ENCODE results near the gene IL1RL1. TPM values are rescaled to one million over a fixed set of nuclear protein-coding genes. Genes with fewer than 3 reads are reported as not detected.

The IL1RL1 gene
- polyA plus RNA-seq, 3 donors, result 0.54 to 1.8 (median 0.58) TPM

DNA sequence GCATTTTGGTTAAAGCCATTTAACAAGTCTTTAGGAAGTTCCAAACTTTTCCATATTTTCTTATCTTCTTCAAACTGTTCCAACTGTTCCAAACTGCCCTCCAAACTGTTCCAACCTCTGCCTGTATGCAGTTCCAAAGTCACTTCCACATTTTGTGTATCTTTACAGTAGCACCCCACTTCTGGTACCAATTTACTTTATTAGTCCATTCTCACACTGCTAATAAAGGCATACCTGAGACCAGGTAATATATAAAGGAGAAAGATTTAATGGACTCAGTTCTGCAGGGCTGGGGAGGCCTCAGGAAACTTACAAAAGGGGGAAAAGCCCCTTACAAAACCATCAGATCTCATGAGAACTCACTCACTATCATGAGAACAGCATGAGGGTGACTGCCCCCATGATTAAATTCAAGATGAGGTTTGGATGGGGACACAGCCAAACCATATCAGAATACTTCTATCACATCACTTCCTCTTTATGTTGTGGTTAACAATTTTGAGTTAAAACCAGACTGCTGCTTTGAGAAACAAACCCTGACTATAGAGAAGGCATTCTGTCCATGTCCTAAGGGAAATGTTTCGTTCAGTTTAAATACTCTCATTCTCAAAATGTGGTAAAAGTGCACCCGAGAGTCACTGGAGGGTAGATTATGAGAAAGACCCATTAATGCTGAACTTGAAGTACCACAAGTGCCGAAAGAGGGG is 55.2 kb downstream of the IL1RL1 start:
- no peak for DNase-seq (ENCODE audit: low read depth in 3 of 3, low spot score in 2 of 3)

DNA sequence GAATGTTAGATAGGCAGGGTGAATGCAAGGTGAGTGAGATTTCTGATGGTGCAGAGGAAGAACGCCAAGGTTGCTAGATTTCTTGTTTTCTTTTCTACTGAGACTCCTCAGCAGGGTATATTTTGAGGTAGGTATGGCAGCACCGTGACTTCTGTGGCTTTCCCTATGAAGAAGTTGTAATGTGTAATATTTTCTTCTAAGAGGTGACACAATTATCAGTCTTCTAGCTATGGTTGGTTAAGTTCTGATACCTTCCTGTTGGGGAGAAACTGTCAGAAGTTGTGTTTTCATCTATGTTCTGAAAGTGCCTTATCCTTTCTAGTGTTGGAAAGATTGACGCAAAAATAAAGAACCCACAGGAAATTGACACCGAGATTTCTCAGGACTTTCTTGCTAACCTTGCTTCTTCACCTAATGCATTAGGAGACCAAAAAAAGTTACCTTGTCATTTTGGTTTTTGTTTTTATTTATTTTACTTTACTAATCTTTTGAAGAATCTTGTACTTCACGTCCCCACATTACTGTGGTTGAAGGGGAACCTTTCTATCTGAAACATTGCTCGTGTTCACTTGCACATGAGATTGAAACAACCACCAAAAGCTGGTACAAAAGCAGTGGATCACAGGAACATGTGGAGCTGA is 56.1 kb downstream of the IL1RL1 start:
- DNase-seq (ENCODE audit: low read depth in 3 of 3, low spot score in 2 of 3), result no peak

DNA sequence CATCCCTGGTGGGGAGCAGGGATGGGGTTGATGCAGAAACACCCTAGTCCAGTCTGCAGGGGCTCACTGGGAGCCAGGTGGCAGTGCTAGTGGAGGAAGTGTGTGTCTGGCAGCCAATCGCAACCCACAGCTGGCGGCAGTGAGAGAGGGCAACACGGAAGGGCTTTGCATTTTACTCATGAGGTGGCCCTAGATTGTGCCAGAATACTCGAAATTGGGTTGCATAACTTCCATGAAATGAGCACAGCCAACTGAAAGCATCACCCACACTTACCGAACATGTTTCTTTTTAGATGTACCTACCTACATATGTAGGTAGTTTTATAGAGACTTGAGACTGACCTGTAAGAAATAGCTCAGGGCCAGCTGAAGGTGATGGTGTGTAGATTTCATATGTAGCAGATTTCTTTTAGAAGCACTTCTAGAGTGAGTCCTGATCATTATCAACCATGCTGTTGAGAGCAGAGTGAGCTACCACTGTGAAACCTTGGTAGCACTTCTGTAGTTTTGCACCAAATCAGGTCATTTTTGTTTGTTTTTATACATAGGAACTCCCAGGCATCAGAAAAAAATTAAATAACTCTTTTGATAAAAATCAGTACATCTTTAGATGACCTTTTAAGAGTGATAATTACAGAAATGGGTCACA is 57.2 kb downstream of the IL1RL1 start:
- no peak for DNase-seq (ENCODE audit: low read depth in 3 of 3, low spot score in 2 of 3)

DNA sequence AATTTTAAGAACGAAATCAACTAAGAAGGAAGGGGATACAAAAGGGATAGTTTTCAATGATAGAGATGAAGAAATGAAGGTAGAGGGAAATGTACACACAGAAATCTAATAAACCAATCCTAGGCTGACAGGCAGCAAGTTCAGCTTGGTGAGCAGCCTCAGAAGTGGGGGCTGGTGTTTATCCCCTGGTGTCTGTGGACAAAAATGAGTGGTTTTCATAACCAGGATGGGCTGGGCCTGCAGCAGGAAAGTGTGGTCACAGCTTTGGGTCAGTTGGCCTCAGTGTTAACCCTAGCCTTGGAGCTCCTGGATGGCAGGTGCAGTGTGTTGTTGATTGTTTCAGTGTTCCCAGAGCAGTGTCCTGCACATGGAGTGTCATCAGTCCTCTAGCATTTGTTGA is 58.5 kb downstream of the IL1RL1 start:
- no peak for DNase-seq (ENCODE audit: low read depth in 3 of 3, low spot score in 2 of 3)

DNA sequence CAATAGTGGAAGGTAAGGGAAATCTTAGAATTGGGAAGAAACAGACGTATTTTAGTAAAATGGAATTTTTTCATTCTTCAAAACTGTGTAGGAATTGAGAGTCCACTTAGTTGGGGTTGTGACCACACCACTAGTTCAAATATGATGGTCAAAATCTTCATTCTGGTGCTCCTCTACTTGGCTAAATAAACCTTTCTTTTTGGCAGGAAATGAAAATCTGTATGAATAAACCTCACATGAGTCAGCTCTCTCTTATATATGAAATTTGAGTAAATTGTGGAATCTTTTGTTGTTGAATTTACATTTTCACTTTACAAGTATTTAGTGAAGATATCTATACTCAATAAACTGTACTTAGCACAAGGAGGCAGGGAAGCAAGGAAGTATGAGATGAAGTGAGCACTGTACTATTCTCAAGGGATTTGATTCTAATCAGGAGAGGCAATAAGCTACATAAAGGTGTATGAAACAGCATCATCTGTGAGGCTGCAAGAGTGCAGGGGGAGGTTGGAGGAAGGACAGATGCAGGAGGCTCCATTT is 64.8 kb downstream of the IL1RL1 start:
- no peak for DNase-seq (ENCODE audit: low read depth in 3 of 3, low spot score in 2 of 3)

DNA sequence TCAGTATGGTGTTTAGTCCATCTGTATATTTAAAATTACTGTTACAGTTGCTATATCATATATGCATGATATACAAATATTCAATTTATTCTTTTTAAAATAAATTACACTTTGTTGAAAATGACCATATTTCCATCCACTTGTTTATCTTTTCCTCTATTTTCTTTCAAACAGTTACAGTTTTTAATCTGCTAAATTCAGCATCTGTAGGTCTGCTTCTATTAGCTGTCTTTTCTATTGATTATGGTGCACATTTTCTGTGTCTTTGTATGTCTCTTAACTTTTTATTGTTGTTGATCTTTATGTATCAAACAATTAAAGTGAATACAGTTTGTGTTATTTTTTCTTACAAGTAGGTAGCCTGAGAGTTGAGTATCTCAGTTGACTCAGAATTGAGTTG is 72.4 kb downstream of the IL1RL1 start:
- DNase-seq (ENCODE audit: low read depth in 3 of 3, low spot score in 2 of 3), result no peak

DNA sequence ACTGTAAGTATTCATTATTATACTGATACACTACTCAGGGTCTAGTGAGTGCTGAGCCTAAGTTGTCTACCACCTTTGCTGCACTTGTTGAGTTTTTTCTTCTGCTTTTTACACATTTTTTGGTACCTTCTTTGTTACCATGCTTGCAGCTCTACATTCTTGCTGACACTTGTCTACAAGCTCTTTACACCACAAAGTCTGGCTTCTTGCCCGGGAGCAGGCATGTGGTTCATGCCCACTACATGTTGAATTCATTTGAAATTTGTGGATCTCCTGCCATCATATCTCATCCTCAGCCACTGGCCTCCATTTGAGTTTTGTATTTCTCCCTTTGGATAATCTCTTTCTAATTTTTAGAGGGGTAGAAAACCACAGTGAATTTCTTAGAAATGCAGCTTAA is 74.2 kb downstream of the IL1RL1 start:
- DNase-seq (ENCODE audit: low read depth in 3 of 3, low spot score in 2 of 3), result no peak

DNA sequence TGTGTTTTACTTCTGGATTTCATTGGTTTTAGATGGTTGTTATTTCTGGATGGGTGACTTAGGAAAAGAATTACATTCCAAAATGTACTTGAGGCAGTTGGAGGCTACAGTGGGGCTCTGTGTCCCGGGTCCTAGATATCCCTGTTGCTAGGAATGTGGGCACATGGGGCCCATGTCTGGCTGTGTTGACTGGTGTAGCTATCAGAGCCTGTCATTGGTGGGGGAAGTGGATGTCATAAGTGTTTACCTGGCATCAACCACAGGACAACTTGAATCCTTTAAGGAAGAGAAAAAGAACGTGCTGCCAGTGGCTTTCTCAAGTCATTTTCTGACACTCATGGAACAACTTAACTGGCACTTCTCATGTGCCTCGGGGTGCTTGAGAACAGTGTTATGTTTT is 74.6 kb downstream of the IL1RL1 start:
- DNase-seq (ENCODE audit: low read depth in 3 of 3, low spot score in 2 of 3), result no peak

DNA sequence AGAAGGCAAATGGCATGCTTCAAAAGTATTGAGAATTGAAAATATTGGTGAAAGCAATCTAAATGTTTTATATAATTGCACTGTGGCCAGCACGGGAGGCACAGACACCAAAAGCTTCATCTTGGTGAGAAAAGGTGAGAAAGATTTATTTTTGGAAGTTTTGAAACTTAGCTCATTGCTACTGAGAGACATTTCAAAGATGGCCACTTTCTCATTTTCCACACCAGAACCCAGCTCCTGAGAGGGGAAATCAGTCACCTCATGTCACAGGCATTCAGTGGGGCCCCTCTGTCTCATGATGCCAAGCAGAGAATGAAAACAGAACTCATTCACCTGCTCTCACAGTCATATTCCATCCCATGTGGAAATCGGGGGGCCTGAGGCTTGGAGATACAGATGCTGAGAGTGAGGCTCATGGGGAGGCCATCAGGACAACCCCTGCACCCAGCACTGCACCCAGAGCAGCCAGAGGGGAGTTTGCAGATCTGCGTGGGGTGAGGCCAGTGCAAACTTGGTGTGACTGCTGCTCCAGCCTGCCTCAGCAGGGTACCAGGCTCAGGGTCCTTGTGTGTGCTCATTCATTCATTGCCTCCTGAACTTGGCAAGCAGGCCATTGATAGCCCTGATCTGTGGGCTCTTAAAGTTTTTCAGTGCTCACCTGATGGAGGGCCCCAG is 75.6 kb downstream of the IL1RL1 start:
- no peak for DNase-seq (ENCODE audit: low read depth in 3 of 3, low spot score in 2 of 3)

DNA sequence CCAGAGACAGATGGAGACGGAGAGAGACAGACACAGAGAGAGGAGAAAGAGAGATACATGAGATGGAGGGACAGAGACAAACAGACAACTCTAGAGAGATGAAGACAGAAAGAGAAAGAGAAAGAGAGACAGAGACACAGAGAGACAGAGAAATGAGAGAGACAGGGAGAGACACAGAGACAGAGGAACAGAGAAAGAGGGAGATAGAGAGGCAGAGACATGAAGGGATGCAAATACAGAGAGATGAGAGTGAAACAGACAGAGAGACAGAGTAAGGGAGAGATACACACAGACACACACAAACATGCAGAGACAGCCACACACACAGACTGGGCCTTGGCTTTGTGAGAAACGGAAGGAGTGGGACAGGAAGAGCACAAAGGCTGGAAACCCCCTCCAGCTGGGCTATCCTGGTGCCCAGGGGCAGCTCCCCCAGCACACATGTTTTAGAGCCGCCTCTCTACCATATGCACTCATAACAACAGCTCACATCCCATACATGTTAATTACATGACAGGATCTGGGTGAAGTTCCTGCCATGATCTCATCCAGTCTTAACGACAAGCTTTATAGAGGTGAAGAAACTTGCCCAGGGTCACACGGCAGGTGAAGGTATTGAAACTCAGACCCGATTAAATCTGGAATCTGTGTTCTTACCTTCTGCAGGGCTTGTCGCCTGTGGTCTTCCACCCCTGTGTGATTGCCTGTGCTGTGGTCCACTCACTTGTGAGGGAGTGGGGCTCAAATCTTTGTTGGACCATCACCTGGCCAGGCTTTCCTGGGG is 76.6 kb downstream of the IL1RL1 start:
- DNase-seq (ENCODE audit: low read depth in 3 of 3, low spot score in 2 of 3), result no peak

DNA sequence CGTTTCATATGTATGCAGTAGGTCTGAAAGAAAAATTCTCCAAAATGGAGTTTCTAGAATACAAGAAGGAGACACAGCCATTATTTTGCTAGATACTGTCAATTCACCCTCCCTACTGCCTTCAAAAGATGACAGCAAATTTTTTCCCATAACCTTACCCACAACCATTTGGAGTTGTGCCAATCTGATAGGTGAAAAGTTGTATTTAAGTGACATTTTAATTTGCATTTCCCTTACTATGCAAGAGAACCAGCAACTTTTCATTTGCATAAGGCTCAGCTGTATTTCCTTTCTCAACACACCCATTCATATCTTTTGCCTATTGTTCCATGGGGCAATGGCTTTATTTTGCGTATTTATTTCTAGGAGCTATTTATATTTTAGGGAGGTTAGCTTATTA is 80.2 kb downstream of the IL1RL1 start:
- no peak for DNase-seq (ENCODE audit: low read depth in 3 of 3, low spot score in 2 of 3)

DNA sequence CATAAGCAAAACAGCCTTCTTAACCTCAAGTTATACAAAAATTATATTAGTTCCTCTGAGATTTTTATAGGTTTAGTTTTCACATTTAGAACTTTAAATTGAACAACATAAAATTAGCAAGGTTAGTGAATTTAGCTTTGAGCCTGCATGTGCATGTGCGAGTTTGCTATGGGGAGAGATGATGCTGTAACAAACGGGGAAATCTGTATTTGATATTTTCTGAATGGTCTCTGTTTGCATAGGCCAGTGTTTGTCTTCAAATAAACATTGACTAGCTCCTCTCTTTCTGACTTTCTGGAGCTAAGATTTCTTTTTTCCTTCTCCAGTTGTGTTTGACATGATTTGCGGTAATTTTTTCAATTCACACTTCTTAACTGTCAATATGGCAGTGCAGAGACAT is 80.7 kb downstream of the IL1RL1 start:
- no peak for DNase-seq (ENCODE audit: low read depth in 3 of 3, low spot score in 2 of 3)

DNA sequence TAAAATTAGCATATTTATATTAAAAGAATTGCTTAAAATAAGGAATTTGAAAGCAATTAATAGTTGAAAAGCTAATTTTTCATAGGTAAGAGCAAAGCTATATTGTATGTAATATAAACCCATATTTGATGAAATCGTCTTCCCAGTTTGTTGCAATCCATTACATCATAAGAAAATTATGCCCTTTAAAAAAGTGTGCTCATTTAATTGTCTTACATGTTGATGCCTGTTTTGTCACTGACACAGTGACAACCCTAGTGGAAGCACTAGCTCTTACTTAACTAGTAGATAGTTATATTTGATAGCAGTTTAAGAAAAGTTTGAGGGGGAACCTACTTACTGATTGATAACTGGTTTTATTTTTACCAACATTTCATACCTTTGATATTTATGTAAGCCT is 81.6 kb downstream of the IL1RL1 start:
- DNase-seq (ENCODE audit: low read depth in 3 of 3, low spot score in 2 of 3), result no peak

DNA sequence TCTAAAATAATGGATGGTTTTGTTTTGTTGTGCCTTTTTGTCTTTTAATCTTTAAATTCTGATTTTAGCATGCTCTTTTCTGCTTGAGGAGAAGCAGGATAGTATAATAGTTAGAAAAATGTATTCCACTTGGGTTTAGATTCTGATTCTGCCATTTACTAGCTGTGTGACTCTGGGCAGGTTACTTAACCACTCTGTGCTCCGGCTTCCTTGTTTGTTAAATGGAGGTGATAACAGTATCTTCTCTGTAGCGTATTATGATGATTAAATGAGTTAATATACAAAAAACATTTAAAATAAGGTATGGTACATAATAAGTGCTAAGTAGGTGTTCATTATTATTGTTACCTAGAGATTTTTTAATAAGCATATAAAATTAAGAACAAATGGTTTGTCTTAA is 84.6 kb downstream of the IL1RL1 start:
- no peak for DNase-seq (ENCODE audit: low read depth in 3 of 3, low spot score in 2 of 3)

DNA sequence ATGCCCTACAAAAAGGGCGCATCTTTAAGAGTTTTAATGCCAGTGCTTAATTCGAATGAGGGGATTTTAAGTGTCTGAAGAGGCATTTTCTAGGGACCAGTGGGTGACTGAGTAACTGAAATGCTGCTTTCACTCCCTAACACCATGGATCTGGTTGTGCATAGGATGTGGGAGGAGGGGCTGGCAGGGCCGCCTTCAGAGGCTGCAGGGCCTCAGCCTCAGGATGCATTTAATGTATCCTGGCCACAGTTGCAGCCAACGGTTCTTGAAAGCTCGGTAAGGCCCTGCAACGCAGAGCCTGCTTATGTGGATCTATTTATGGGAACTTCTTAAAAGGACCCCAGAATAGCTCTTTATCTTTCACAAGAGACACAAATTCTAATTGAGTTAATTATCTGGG is 85.8 kb downstream of the IL1RL1 start:
- DNase-seq (ENCODE audit: low read depth in 3 of 3, low spot score in 2 of 3), result no peak

DNA sequence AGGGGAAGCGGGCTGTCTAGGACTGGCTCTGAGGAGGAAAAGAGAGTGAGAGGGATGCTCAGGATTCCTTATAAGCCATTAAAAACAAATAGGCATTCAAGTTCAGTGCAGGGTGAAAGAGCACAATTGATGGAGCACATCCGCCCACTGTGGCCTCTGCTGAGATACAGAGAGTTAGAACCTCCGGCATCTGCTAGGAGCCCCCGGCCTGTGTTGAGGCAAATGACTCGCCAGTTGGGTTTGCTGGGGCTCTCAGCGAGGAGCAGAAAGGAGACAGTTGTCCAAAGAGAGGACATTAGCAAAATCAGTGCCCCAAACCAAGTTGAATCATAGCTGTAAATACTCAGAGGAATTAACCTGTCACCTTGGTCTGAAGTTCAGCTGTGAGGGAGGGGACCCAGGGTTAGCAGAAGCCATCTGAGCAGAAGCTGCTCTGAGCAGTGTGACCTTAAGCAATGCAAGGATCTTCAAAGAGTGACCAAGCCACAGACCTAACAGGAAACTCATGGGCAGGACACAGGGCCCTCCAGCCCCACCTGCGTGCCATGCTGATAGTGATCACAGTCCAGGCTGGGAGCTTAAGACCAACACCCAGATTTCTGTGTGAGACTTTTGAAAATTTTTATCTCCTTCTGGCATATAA is 88.3 kb downstream of the IL1RL1 start:
- DNase-seq (ENCODE audit: low read depth in 3 of 3, low spot score in 2 of 3), result no peak

DNA sequence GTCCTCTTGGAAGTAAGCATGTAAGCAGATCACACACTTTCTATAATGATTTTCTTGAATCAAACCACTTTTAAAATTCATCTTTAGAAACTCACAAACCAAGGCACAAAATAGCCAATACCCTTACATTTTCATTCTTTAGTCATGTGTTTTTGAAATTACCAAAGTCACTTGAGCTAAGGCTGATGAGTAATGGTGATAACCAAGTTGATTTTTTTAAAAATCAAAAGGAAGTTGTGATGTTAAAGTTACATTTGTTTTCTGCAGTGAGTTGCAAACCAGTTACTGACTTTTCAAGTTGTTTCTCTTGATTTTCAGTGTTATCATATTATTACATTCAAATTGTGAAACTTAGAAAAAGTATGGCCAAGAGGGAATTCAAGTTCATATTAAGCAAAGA is 90.1 kb downstream of the IL1RL1 start:
- no peak for DNase-seq (ENCODE audit: low read depth in 3 of 3, low spot score in 2 of 3)
